ENCODE data around the gene ADAMTS12. TPM values are rescaled to one million over a fixed set of nuclear protein-coding genes. Genes with fewer than 3 reads are reported as not detected.

ADAMTS12 gene
- polyA plus RNA-seq, 3 donors from 2014 or later = not detected

GRCh38 chr5:33637011-33637410 lies 254.8 kb downstream of the ADAMTS12 start:
- no peaks in the 10 kb centered on the region for H3K36me3 Mint-ChIP-seq
- peaks cover 0 to 6% (median under 1%) of the 10 kb centered on the region in 6 donors for H3K9me3 Mint-ChIP-seq
- peaks cover 0 to 3% (median 0%) of the 10 kb centered on the region in 3 donors for H3K27me3 Mint-ChIP-seq (ENCODE audit: low read depth in 3 of 3)
- no peaks in the 10 kb centered on the region for H3K4me1 Mint-ChIP-seq
- no peak overlapping the region for H3K27ac Mint-ChIP-seq
- no peak for DNase-seq
- no peak overlapping the region for H3K4me3 Mint-ChIP-seq

- peaks cover 0 to 6% (median under 1%) of the 10 kb centered on the region in 6 donors for H3K9me3 Mint-ChIP-seq
- DNase-seq = no peak
- H3K36me3 Mint-ChIP-seq = no peaks in the 10 kb centered on the region
- no peak overlapping the region for H3K27ac Mint-ChIP-seq
- H3K4me3 Mint-ChIP-seq = no peak overlapping the region
- H3K4me1 Mint-ChIP-seq = no peaks in the 10 kb centered on the region
- H3K27me3 Mint-ChIP-seq (ENCODE audit: low read depth in 3 of 3) = peaks cover 0 to 3% (median 0%) of the 10 kb centered on the region in 3 donors
These were observed 256.2 kb downstream of the ADAMTS12 start for GRCh38 chr5:33635582-33635981.

DNA sequence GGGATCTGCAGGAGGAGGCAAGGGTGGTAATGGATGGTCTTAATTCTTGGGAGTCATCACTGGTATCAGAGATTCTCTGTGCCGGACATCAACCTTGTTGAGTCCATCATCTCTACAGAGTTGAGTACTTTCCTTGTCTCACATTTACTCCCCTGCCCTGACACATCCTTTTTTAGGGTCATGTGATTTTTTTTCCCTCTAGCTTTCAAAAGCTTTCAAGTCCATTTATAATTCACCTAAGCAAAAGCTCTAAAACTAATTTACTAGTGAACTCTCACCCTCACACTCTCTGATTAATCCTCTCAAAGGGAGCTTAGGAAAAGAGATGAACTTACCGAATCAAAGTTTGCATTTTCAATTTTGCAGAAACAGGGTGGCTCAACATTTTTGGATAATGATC lies 258.1 kb downstream of the ADAMTS12 start:
- Mint-ChIP-seq H3K27me3 (ENCODE audit: low read depth in 3 of 3) (peaks cover 0 to 3% (median 0%) of the 10 kb centered on the region in 3 donors), H3K27ac (no peak overlapping the region), H3K4me1 (no peaks in the 10 kb centered on the region), H3K4me3 (no peak overlapping the region), H3K36me3 (no peaks in the 10 kb centered on the region), H3K9me3 (peaks cover 0 to 6% (median under 1%) of the 10 kb centered on the region in 6 donors)
- DNase-seq = no peak

GRCh38 chr5:33631786-33632185 lies 260.0 kb downstream of the ADAMTS12 start:
- no peaks in the 10 kb centered on the region for H3K36me3 Mint-ChIP-seq
- no peak overlapping the region for H3K4me3 Mint-ChIP-seq
- H3K27ac Mint-ChIP-seq = no peak overlapping the region
- no peaks in the 10 kb centered on the region for H3K4me1 Mint-ChIP-seq
- H3K27me3 Mint-ChIP-seq (ENCODE audit: low read depth in 3 of 3) = no peaks in the 10 kb centered on the region
- no peak for DNase-seq
- H3K9me3 Mint-ChIP-seq = peaks cover 0 to 6% (median under 1%) of the 10 kb centered on the region in 6 donors

DNA sequence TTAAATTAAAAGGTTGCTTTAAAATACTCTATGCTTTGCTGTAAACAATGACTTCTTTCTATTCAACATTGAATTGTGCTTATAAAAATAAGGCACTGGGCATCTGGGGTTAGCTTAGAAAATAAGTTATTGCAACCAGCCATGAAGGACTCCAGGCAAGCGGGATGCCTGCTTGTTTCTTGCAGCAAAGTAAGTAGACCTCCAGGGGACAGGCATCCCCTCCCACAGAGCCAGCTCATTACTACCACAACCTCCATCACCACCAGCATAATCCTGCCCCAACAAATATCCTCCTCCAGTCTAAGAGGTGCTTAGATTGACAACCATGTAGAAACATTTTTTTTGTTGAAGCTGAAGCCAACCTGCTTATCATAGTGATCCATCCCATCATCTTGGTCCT lies 260.7 kb downstream of the ADAMTS12 start:
- no peak overlapping the region for H3K27ac Mint-ChIP-seq
- no peak overlapping the region for H3K4me3 Mint-ChIP-seq
- H3K27me3 Mint-ChIP-seq (ENCODE audit: low read depth in 3 of 3) = no peaks in the 10 kb centered on the region
- no peaks in the 10 kb centered on the region for H3K4me1 Mint-ChIP-seq
- H3K36me3 Mint-ChIP-seq = no peaks in the 10 kb centered on the region
- DNase-seq = no peak
- peaks cover 0 to 6% (median 0%) of the 10 kb centered on the region in 6 donors for H3K9me3 Mint-ChIP-seq

DNA sequence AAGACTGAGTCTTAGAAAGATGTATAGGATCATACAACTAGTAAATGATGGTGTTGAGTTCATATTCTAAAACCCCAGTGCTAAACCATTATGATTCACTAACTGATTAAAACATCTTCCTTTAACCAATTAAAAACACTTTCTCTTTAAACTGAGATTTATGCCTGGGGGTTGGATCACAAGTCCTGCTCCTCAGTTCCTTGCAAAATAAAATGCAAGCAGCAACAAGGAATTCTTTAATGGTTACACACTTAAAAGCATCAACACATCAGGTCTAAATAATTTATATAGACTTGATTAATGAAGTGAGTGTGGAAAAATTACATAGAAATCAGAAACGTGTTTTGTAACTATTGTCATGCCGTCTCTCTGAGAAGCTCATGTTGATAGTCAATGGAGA lies 261.8 kb downstream of the ADAMTS12 start:
- no peaks in the 10 kb centered on the region for H3K4me1 Mint-ChIP-seq
- H3K36me3 Mint-ChIP-seq = no peaks in the 10 kb centered on the region
- no peak for DNase-seq
- peaks cover 0 to 6% (median 0%) of the 10 kb centered on the region in 6 donors for H3K9me3 Mint-ChIP-seq
- H3K27me3 Mint-ChIP-seq (ENCODE audit: low read depth in 3 of 3) = no peaks in the 10 kb centered on the region
- H3K4me3 Mint-ChIP-seq = no peak overlapping the region
- H3K27ac Mint-ChIP-seq = no peak overlapping the region

GRCh38 chr5:33628796-33629195 lies 263.0 kb downstream of the ADAMTS12 start:
- H3K27me3 Mint-ChIP-seq (ENCODE audit: low read depth in 3 of 3) = no peaks in the 10 kb centered on the region
- no peaks in the 10 kb centered on the region for H3K36me3 Mint-ChIP-seq
- H3K9me3 Mint-ChIP-seq = peaks cover 0 to 6% (median 0%) of the 10 kb centered on the region in 6 donors
- no peak for DNase-seq
- H3K4me3 Mint-ChIP-seq = no peak overlapping the region
- H3K4me1 Mint-ChIP-seq = no peaks in the 10 kb centered on the region
- H3K27ac Mint-ChIP-seq = no peak overlapping the region

DNA sequence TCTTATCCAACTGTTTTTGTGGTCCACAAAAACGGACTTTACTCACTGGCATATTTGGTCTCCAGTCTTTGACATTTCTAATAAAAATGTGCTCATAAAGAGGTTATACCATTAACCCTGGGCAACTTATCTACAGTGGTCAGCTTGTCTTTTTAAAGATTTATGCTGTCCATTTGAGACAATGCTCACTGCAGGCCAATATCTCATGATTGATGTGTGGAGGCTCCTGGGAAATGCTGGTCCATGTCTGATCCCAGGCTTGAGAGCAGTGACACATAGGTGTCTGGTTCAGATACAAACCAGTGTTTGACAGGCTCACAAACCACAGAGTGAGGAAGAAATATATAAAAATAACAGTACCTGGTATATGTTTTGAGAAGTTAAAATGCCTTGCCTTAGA lies 270.3 kb downstream of the ADAMTS12 start:
- H3K27ac Mint-ChIP-seq = no peak overlapping the region
- no peaks in the 10 kb centered on the region for H3K4me1 Mint-ChIP-seq
- no peak overlapping the region for H3K4me3 Mint-ChIP-seq
- H3K9me3 Mint-ChIP-seq = peaks cover 0 to 4% (median 0%) of the 10 kb centered on the region in 6 donors
- DNase-seq = no peak
- no peaks in the 10 kb centered on the region for H3K36me3 Mint-ChIP-seq
- H3K27me3 Mint-ChIP-seq (ENCODE audit: low read depth in 3 of 3) = no peaks in the 10 kb centered on the region

DNA sequence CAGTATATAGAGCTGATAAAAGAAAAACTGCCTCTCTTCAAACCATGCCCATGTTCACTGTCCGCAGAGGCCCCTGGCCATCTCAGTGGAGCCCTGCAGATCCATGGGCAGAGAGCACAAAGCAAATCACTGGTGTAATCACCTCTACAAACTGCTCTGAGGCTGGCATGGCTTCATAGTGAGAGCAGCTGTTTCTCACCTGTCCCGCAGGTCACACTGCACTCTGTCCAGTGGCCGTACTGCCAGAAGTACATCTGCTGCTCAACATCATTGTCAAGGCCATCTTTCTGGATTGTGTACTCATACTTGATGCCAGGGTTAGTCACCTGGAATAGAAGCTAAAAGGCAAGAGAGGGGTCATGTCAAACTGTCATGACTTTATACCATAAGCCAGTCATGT lies 277.8 kb downstream of the ADAMTS12 start:
- Mint-ChIP-seq H3K4me1 (no peaks in the 10 kb centered on the region), H3K36me3 (no peaks in the 10 kb centered on the region), H3K9me3 (no peaks in the 10 kb centered on the region), H3K27me3 (ENCODE audit: low read depth in 3 of 3) (peaks cover 0 to 2% (median 1%) of the 10 kb centered on the region in 3 donors), H3K4me3 (no peak overlapping the region), H3K27ac (no peak overlapping the region)
- no peak for DNase-seq

DNA sequence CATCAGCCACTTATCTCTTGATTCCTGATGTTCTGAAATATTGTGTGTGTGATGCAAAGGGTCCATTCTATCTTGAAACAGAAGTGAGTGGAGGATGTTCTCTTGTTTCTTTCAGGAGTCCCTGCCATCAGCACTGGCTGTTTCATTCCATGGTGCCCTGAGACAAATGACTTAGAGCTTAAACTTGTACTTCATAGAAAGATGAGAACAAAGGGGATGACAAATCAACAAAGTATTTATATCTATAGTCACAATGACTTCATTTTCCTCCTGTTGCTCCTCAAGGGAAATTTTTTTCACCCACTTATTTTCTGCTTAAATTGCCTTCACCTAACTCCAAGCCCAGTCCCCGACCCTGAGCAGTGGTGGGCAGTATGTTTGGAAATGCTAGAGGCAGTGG lies 279.4 kb downstream of the ADAMTS12 start:
- H3K9me3 Mint-ChIP-seq = no peaks in the 10 kb centered on the region
- H3K27ac Mint-ChIP-seq = no peak overlapping the region
- H3K27me3 Mint-ChIP-seq (ENCODE audit: low read depth in 3 of 3) = peaks cover 0 to 2% (median 1%) of the 10 kb centered on the region in 3 donors
- H3K4me1 Mint-ChIP-seq = no peaks in the 10 kb centered on the region
- no peak overlapping the region for H3K4me3 Mint-ChIP-seq
- no peak for DNase-seq
- no peaks in the 10 kb centered on the region for H3K36me3 Mint-ChIP-seq

- Mint-ChIP-seq H3K27me3 (ENCODE audit: low read depth in 3 of 3) (peaks cover 0 to 2% (median 1%) of the 10 kb centered on the region in 3 donors), H3K27ac (no peak overlapping the region)
These were observed 279.9 kb downstream of the ADAMTS12 start for GRCh38 chr5:33611877-33612276.

DNA sequence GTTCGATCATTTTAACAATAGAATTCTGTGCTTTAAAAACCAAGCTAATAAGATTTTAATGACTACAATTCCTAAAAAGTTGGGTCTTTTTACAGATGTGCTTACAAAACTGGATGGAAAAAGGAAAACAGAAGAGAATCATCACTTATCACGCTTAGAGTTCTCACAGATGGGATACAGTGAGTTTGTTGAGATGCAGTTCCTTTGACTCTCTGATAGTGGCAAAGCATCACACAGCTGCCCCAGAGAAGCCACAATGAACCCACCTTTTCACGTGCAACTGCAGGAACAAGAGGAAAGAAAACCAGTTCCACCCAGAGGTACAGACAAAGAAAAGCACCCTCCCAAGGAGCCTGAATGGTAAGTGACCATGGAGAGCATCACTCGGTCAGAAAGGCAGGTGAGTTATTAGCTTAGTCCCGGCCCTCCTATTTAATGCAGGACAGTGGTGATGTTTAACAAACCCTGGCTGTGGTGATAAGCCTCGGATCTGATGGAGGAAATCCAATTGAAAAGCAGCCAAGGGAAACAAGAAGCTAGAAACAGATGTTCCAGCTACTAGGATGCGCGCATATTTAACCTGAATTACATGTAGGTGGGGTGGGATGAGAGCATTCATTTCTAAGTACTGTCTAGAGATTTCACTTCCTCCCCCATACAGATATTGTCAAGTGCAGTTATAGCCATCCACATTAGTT lies 283.3 kb downstream of the ADAMTS12 start:
- no peaks in the 10 kb centered on the region for H3K4me1 Mint-ChIP-seq
- no peak for DNase-seq

More at GRCh38 chr5:33611877-33612276, 279.9 kb downstream of the ADAMTS12 start:
- no peak for DNase-seq
- Mint-ChIP-seq H3K4me1 (no peaks in the 10 kb centered on the region), H3K4me3 (no peak overlapping the region), H3K36me3 (no peaks in the 10 kb centered on the region), H3K9me3 (no peaks in the 10 kb centered on the region)

DNA sequence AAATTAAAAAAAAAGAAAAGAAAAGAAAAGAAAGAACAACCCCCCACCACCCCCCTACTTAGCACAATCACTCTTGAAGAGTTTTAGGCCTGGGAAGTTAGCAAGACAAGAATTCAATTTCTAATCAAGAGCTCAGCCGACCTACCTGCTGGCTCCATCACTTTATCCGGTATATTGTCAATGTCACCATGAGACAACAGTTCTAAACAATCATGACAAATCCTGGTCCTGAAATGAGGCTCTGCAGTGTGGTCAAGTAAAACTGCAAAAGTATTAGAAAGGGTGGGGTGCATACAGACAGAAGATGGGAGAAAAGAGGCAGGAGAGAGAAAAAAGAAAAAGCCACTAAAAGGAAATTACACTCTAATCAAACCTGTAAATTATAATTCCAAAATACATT lies 287.3 kb downstream of the ADAMTS12 start:
- no peak overlapping the region for H3K27ac Mint-ChIP-seq
- peaks cover 0 to 3% (median 0%) of the 10 kb centered on the region in 3 donors for H3K27me3 Mint-ChIP-seq (ENCODE audit: low read depth in 3 of 3)
- H3K4me1 Mint-ChIP-seq = no peaks in the 10 kb centered on the region

More for the DNA sequence above, 283.3 kb downstream of the ADAMTS12 start:
- peaks cover 0 to 4% (median 2%) of the 10 kb centered on the region in 3 donors for H3K27me3 Mint-ChIP-seq (ENCODE audit: low read depth in 3 of 3)
- H3K4me3 Mint-ChIP-seq = no peak overlapping the region
- H3K9me3 Mint-ChIP-seq = no peaks in the 10 kb centered on the region
- no peak overlapping the region for H3K27ac Mint-ChIP-seq
- no peaks in the 10 kb centered on the region for H3K36me3 Mint-ChIP-seq

DNA sequence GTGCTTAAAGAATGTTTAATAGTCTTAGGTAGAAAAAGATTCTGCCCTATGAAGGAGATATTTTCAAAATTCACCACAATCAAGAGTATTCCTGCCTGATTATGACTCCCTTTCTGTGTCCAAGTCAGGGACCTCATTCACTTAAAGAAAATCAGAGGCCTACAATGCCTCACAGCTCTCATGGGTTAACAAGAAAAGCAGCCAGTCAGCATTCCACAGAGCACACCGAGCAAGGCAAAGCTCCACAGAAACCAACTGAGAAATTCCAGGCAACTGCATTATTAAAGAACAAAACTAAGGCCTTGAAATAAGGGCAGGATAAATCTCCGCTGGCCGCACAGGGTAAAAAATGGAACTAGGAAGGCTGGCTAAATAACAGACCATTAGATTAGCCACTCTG lies 289.9 kb downstream of the ADAMTS12 start:
- H3K36me3 Mint-ChIP-seq = no peaks in the 10 kb centered on the region
- H3K4me1 Mint-ChIP-seq = no peaks in the 10 kb centered on the region
- no peak overlapping the region for H3K27ac Mint-ChIP-seq
- peaks cover 0 to 2% (median 0%) of the 10 kb centered on the region in 6 donors for H3K9me3 Mint-ChIP-seq
- DNase-seq = no peak
- no peak overlapping the region for H3K4me3 Mint-ChIP-seq
- peaks cover 0 to 3% (median 0%) of the 10 kb centered on the region in 3 donors for H3K27me3 Mint-ChIP-seq (ENCODE audit: low read depth in 3 of 3)

More for the DNA sequence above, 287.3 kb downstream of the ADAMTS12 start:
- no peak overlapping the region for H3K4me3 Mint-ChIP-seq
- DNase-seq = no peak
- H3K36me3 Mint-ChIP-seq = no peaks in the 10 kb centered on the region
- peaks cover 0 to 2% (median 0%) of the 10 kb centered on the region in 6 donors for H3K9me3 Mint-ChIP-seq

DNA sequence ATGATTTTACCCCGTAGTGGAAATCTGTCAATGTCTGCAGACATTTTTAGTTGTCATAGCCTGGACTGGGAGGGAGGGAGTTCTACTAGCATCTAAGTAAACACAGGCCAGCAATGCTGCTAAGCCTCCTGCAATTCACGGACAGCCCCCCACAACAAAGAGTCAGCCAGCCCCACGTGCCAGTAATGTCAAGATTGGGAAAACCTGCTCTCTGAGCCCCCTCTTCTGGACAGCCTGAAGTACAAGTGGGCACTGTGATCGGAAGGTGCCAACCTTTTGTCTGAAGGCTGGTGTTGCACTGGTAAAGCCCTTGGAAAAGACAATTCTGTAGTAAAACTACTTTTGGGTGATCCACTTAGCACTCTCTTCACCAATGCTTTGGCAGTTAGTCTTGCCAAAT lies 296.5 kb downstream of the ADAMTS12 start:
- no peak for DNase-seq
- no peaks in the 10 kb centered on the region for H3K36me3 Mint-ChIP-seq
- peaks cover 0 to 5% (median 0%) of the 10 kb centered on the region in 3 donors for H3K27me3 Mint-ChIP-seq (ENCODE audit: low read depth in 3 of 3)
- no peak overlapping the region for H3K4me3 Mint-ChIP-seq
- no peaks in the 10 kb centered on the region for H3K9me3 Mint-ChIP-seq
- no peaks in the 10 kb centered on the region for H3K4me1 Mint-ChIP-seq
- H3K27ac Mint-ChIP-seq = no peak overlapping the region
